WTC11 (cell line): ENCODE data around the gene ROBO4. TPM values are rescaled to one million over a fixed set of nuclear protein-coding genes. Genes with fewer than 3 reads are reported as not detected.

ENCODE experiments used
- JUN ChIP-seq: sonication (generic); formaldehyde crosslinking; IDR thresholded peaks from 2 replicates; pipeline ENCODE4 v1.8.0; 2023; ENCODE audit warnings: mild to moderate bottlenecking, missing genetic modification reagents
- MYBL2 ChIP-seq: sonication (generic); formaldehyde crosslinking; IDR thresholded peaks from 2 replicates; pipeline ENCODE4 v1.8.1; 2023; ENCODE audit warnings: mild to moderate bottlenecking, moderate library complexity, missing genetic modification reagents
- PRRX2 ChIP-seq: fragments of 250-450 bp; sonication (Bioruptor Pico); IDR thresholded peaks from 2 replicates; pipeline ENCODE4 v1.8.0; 2021; ENCODE audit warnings: mild to moderate bottlenecking
- TEAD4 ChIP-seq: sonication (generic); formaldehyde crosslinking; IDR thresholded peaks from 2 replicates; pipeline ENCODE4 v1.8.0; 2022; ENCODE audit warnings: mild to moderate bottlenecking, missing genetic modification reagents
- ZBTB21 ChIP-seq: sonication (generic); formaldehyde crosslinking; IDR thresholded peaks from 2 replicates; pipeline ENCODE4 v1.8.1; 2023; ENCODE audit warnings: mild to moderate bottlenecking, missing genetic modification reagents, borderline replicate concordance
- ZNF121 ChIP-seq: sonication (generic); formaldehyde crosslinking; IDR thresholded peaks from 2 replicates; pipeline ENCODE4 v1.8.0; 2023; ENCODE audit warnings: missing genetic modification reagents
- ZNF317 ChIP-seq: sonication (generic); formaldehyde crosslinking; IDR thresholded peaks from 2 replicates; pipeline ENCODE4 v1.8.1; 2023; ENCODE audit warnings: low read depth, mild to moderate bottlenecking, moderate library complexity, missing genetic modification reagents, borderline replicate concordance
- ZNF416 ChIP-seq: fragments of 250-450 bp; sonication (Bioruptor Pico); IDR thresholded peaks from 2 replicates; pipeline ENCODE4 v1.9.0; 2021; ENCODE audit warnings: mild to moderate bottlenecking, inconsistent platforms
- total RNA-seq: library from RNA; stranded (reverse); gene quantifications from 3 replicates; pipeline ENCODE4 v1.2.3, GENCODE V29; 2021
- TF ChIP-seq, protein P1 (sequence below): fragments of 250-450 bp; sonication (Bioruptor Pico); IDR thresholded peaks from 2 replicates; pipeline ENCODE4 v1.9.0; 2021; ENCODE audit warnings: mild to moderate bottlenecking
- TF ChIP-seq, protein P2 (sequence below): sonication (generic); formaldehyde crosslinking; IDR thresholded peaks from 2 replicates; pipeline ENCODE4 v1.8.0; 2022; ENCODE audit warnings: mild to moderate bottlenecking, missing genetic modification reagents
- TF ChIP-seq, protein P3 (sequence below): sonication (generic); formaldehyde crosslinking; IDR thresholded peaks from 2 replicates; pipeline ENCODE4 v1.8.1; 2022; ENCODE audit warnings: low read depth, mild to moderate bottlenecking, moderate library complexity, missing genetic modification reagents, borderline replicate concordance
- TF ChIP-seq, protein P4 (sequence below): sonication (generic); formaldehyde crosslinking; IDR thresholded peaks from 2 replicates; pipeline ENCODE4 v1.8.1; 2022; ENCODE audit warnings: low read depth, missing genetic modification reagents, borderline replicate concordance
- TF ChIP-seq, protein P5 (sequence below): sonication (generic); formaldehyde crosslinking; conservative IDR thresholded peaks from 2 replicates; pipeline ENCODE4 v1.8.1; 2023; ENCODE audit warnings: mild to moderate bottlenecking, low read depth, missing genetic modification reagents, moderate library complexity
- TF ChIP-seq, protein P6 (sequence below): sonication (generic); formaldehyde crosslinking; IDR thresholded peaks from 2 replicates; pipeline ENCODE4 v1.8.1; 2023; ENCODE audit warnings: mild to moderate bottlenecking, missing genetic modification reagents
- TF ChIP-seq, protein P7 (sequence below): fragments of 250-450 bp; sonication (Bioruptor Pico); conservative IDR thresholded peaks from 2 replicates; pipeline ENCODE4 v1.9.0; 2021; ENCODE audit warnings: mild to moderate bottlenecking
- TF ChIP-seq, protein P8 (sequence below): fragments of 250-450 bp; sonication (Bioruptor Pico); IDR thresholded peaks from 2 replicates; pipeline ENCODE4 v1.8.0; 2021; ENCODE audit warnings: mild to moderate bottlenecking
- TF ChIP-seq, protein P9 (sequence below): sonication (generic); formaldehyde crosslinking; IDR thresholded peaks from 2 replicates; pipeline ENCODE4 v1.8.0; 2023; ENCODE audit warnings: missing genetic modification reagents
- TF ChIP-seq, protein P10 (sequence below): sonication (generic); formaldehyde crosslinking; IDR thresholded peaks from 2 replicates; pipeline ENCODE4 v1.8.1; 2022; ENCODE audit warnings: missing genetic modification reagents, borderline replicate concordance

The ROBO4 gene
- total RNA-seq, 1 experiment from 2014 or later = 0.13 TPM

DNA sequence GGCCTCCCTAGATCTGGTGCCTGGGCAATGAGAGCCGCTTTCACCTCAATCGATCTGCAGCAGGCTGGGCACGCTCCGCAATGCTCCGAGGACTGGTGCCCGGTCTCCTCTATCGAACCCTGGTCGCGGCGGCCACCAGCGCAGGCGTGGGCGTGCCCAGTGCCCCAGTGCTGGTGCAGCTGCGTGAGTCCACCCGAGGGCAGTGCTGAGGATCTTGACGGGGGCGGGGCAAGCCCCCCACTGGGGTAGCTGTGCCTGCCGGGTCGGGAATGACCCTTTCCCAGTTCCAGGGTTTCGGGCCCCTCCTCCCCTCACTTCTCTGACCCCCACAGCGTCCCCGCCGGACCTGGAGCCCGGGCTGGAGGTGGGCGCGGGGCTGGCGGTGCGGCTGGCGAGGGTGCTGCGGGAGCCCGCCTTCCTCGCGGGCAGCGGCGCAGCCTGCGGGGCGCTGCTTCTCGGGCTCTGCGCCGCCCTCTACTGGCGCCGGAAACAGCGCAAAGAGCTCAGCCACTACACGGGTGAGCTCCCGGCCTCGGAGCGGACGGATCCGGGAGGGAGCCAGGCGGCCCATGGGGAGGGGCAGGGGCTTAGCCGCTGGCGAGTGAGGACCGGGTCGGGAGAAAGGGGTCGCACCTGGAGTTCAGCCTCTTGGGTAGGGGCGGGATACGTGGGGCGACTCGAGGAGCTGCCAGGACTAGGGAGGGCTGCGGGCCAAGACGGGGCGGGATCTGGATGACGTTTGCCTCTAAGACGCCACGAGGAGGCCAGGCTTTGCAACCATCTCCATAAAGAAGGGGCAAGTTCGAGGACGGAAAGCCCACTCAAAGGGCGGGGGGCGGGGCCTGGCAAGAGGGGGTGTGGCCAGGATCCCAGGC, 21.5 kb downstream of the ROBO4 start (continued):
- TF ChIP-seq, protein P1, sequence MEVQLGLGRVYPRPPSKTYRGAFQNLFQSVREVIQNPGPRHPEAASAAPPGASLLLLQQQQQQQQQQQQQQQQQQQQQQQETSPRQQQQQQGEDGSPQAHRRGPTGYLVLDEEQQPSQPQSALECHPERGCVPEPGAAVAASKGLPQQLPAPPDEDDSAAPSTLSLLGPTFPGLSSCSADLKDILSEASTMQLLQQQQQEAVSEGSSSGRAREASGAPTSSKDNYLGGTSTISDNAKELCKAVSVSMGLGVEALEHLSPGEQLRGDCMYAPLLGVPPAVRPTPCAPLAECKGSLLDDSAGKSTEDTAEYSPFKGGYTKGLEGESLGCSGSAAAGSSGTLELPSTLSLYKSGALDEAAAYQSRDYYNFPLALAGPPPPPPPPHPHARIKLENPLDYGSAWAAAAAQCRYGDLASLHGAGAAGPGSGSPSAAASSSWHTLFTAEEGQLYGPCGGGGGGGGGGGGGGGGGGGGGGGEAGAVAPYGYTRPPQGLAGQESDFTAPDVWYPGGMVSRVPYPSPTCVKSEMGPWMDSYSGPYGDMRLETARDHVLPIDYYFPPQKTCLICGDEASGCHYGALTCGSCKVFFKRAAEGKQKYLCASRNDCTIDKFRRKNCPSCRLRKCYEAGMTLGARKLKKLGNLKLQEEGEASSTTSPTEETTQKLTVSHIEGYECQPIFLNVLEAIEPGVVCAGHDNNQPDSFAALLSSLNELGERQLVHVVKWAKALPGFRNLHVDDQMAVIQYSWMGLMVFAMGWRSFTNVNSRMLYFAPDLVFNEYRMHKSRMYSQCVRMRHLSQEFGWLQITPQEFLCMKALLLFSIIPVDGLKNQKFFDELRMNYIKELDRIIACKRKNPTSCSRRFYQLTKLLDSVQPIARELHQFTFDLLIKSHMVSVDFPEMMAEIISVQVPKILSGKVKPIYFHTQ = no peak
- TF ChIP-seq, protein P2, sequence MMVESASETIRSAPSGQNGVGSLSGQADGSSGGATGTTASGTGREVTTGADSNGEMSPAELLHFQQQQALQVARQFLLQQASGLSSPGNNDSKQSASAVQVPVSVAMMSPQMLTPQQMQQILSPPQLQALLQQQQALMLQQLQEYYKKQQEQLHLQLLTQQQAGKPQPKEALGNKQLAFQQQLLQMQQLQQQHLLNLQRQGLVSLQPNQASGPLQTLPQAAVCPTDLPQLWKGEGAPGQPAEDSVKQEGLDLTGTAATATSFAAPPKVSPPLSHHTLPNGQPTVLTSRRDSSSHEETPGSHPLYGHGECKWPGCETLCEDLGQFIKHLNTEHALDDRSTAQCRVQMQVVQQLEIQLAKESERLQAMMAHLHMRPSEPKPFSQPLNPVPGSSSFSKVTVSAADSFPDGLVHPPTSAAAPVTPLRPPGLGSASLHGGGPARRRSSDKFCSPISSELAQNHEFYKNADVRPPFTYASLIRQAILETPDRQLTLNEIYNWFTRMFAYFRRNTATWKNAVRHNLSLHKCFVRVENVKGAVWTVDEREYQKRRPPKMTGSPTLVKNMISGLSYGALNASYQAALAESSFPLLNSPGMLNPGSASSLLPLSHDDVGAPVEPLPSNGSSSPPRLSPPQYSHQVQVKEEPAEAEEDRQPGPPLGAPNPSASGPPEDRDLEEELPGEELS (CRISPR knock-in tag) = peak; percentile 82
- 0 out of 2 replicates have a peak, but pooled peaks have one; percentile 45 for TF ChIP-seq ZNF121 (CRISPR knock-in tag)
- TF ChIP-seq, protein P3, sequence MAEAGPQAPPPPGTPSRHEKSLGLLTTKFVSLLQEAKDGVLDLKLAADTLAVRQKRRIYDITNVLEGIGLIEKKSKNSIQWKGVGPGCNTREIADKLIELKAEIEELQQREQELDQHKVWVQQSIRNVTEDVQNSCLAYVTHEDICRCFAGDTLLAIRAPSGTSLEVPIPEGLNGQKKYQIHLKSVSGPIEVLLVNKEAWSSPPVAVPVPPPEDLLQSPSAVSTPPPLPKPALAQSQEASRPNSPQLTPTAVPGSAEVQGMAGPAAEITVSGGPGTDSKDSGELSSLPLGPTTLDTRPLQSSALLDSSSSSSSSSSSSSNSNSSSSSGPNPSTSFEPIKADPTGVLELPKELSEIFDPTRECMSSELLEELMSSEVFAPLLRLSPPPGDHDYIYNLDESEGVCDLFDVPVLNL = no peak
- TF ChIP-seq, protein P4, sequence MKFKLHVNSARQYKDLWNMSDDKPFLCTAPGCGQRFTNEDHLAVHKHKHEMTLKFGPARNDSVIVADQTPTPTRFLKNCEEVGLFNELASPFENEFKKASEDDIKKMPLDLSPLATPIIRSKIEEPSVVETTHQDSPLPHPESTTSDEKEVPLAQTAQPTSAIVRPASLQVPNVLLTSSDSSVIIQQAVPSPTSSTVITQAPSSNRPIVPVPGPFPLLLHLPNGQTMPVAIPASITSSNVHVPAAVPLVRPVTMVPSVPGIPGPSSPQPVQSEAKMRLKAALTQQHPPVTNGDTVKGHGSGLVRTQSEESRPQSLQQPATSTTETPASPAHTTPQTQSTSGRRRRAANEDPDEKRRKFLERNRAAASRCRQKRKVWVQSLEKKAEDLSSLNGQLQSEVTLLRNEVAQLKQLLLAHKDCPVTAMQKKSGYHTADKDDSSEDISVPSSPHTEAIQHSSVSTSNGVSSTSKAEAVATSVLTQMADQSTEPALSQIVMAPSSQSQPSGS = no peak
- TF ChIP-seq TEAD4 (CRISPR knock-in tag) = no peak
- TF ChIP-seq ZNF317 (CRISPR knock-in tag) = no peak; the same call in 1 of the 2 replicates
- TF ChIP-seq, protein P5, sequence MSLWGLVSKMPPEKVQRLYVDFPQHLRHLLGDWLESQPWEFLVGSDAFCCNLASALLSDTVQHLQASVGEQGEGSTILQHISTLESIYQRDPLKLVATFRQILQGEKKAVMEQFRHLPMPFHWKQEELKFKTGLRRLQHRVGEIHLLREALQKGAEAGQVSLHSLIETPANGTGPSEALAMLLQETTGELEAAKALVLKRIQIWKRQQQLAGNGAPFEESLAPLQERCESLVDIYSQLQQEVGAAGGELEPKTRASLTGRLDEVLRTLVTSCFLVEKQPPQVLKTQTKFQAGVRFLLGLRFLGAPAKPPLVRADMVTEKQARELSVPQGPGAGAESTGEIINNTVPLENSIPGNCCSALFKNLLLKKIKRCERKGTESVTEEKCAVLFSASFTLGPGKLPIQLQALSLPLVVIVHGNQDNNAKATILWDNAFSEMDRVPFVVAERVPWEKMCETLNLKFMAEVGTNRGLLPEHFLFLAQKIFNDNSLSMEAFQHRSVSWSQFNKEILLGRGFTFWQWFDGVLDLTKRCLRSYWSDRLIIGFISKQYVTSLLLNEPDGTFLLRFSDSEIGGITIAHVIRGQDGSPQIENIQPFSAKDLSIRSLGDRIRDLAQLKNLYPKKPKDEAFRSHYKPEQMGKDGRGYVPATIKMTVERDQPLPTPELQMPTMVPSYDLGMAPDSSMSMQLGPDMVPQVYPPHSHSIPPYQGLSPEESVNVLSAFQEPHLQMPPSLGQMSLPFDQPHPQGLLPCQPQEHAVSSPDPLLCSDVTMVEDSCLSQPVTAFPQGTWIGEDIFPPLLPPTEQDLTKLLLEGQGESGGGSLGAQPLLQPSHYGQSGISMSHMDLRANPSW (CRISPR knock-in tag) = no peak
- no peak for TF ChIP-seq ZNF416 (CRISPR knock-in tag)
- TF ChIP-seq ZBTB21 (CRISPR knock-in tag) = no peak; the same call in 1 of the 2 replicates
- no peak for TF ChIP-seq MYBL2 (CRISPR knock-in tag)
- no peak for TF ChIP-seq JUN
- TF ChIP-seq, protein P6, sequence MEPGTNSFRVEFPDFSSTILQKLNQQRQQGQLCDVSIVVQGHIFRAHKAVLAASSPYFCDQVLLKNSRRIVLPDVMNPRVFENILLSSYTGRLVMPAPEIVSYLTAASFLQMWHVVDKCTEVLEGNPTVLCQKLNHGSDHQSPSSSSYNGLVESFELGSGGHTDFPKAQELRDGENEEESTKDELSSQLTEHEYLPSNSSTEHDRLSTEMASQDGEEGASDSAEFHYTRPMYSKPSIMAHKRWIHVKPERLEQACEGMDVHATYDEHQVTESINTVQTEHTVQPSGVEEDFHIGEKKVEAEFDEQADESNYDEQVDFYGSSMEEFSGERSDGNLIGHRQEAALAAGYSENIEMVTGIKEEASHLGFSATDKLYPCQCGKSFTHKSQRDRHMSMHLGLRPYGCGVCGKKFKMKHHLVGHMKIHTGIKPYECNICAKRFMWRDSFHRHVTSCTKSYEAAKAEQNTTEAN (CRISPR knock-in tag) = no peak
- TF ChIP-seq, protein P7, sequence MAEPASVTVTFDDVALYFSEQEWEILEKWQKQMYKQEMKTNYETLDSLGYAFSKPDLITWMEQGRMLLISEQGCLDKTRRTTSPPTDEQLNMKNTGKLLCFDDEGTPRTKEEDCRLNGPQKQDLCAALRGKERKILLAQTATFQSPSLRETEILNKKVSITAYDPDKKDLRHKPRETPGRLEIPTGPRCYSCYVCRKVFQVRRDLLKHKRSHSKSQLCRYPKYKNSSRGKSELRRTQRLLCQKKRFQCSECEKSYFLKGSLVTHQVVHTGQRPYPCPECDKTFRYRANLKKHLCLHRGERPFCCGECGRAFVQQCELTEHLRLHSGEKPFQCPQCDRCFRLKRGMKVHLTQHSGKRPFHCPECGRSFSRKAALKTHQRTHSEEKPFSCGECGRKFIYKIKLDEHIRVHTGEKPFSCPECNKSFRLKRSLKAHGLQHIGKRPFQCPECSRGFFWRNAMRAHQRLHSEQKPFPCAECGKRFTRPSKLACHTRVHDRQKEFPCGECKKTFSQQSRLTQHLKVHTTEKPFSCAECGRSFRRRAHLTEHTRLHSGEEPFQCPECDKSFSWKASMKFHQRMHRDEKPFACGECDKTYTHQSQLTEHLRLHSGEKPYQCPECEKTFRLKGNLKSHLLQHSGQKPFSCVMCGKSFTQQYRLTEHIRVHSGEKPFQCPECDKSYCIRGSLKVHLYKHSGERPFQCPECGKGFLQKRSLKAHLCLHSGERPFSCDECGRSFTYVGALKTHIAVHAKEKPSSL (CRISPR knock-in tag) = no peak
- TF ChIP-seq, protein P8, sequence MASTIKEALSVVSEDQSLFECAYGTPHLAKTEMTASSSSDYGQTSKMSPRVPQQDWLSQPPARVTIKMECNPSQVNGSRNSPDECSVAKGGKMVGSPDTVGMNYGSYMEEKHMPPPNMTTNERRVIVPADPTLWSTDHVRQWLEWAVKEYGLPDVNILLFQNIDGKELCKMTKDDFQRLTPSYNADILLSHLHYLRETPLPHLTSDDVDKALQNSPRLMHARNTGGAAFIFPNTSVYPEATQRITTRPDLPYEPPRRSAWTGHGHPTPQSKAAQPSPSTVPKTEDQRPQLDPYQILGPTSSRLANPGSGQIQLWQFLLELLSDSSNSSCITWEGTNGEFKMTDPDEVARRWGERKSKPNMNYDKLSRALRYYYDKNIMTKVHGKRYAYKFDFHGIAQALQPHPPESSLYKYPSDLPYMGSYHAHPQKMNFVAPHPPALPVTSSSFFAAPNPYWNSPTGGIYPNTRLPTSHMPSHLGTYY (CRISPR knock-in tag) = no peak
- TF ChIP-seq, protein P9, sequence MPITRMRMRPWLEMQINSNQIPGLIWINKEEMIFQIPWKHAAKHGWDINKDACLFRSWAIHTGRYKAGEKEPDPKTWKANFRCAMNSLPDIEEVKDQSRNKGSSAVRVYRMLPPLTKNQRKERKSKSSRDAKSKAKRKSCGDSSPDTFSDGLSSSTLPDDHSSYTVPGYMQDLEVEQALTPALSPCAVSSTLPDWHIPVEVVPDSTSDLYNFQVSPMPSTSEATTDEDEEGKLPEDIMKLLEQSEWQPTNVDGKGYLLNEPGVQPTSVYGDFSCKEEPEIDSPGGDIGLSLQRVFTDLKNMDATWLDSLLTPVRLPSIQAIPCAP (CRISPR knock-in tag) = 0 out of 2 replicates have a peak, but pooled peaks have one; percentile 35
- TF ChIP-seq, protein P10, sequence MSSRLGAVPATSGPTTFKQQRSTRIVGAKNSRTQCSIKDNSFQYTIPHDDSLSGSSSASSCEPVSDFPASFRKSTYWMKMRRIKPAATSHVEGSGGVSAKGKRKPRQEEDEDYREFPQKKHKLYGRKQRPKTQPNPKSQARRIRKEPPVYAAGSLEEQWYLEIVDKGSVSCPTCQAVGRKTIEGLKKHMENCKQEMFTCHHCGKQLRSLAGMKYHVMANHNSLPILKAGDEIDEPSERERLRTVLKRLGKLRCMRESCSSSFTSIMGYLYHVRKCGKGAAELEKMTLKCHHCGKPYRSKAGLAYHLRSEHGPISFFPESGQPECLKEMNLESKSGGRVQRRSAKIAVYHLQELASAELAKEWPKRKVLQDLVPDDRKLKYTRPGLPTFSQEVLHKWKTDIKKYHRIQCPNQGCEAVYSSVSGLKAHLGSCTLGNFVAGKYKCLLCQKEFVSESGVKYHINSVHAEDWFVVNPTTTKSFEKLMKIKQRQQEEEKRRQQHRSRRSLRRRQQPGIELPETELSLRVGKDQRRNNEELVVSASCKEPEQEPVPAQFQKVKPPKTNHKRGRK (CRISPR knock-in tag) = no peak
- no peak for TF ChIP-seq PRRX2 (CRISPR knock-in tag)
